GM19372 (cell line): ENCODE results near the gene E2F1.
"Not testable (repeated sequence)": the region's sequence is repeated elsewhere in the genome, so short reads cannot be mapped to it uniquely, and the experiment has no call there.

ENCODE experiments used
- ATAC-seq: cut with Tn5 transposase; IDR thresholded peaks from one replicate; pipeline ENCODE4 v1.9.1; 2021; ENCODE audit warnings: mild to moderate bottlenecking, low read depth, moderate library complexity; ENCODE audit not compliant: unreplicated experiment

E2F1 gene

GRCh38 chr20:33646959-33647602 lies 39.1 kb downstream of the E2F1 start:
- ATAC-seq: not testable (repeated sequence)

- ATAC-seq: no peak
Measured at GRCh38 chr20:33646191-33646590, 40.0 kb downstream of the E2F1 start.

GRCh38 chr20:33645396-33645795 lies 40.8 kb downstream of the E2F1 start:
- no peak for ATAC-seq

GRCh38 chr20:33645072-33645358 lies 41.2 kb downstream of the E2F1 start:
- no peak for ATAC-seq

GRCh38 chr20:33644313-33645071 lies 41.7 kb downstream of the E2F1 start:
- no peak for ATAC-seq

GRCh38 chr20:33640287-33640686 lies 45.9 kb downstream of the E2F1 start:
- no peak for ATAC-seq

- no peak for ATAC-seq
Measured at GRCh38 chr20:33636776-33637175, 49.4 kb downstream of the E2F1 start.

- no peak for ATAC-seq
Measured at GRCh38 chr20:33635341-33635740, 50.8 kb downstream of the E2F1 start.

GRCh38 chr20:33631910-33632309 lies 54.3 kb downstream of the E2F1 start:
- ATAC-seq: not testable (repeated sequence)

- no peak for ATAC-seq
Measured at GRCh38 chr20:33630507-33630906, 55.7 kb downstream of the E2F1 start.

GRCh38 chr20:33629979-33630378 lies 56.2 kb downstream of the E2F1 start:
- no peak for ATAC-seq

- ATAC-seq: no peak
Measured at GRCh38 chr20:33629533-33629932, 56.7 kb downstream of the E2F1 start.

GRCh38 chr20:33627577-33628216 lies 58.5 kb downstream of the E2F1 start:
- ATAC-seq: no peak

GRCh38 chr20:33626190-33626589 lies 60.0 kb downstream of the E2F1 start:
- ATAC-seq: no peak
